ENCODE measurements around the gene SCYGR3. TPM values are rescaled to one million over a fixed set of nuclear protein-coding genes. Genes with fewer than 3 reads are reported as not detected.

The SCYGR3 gene
- total and polyA plus RNA-seq, 3 donors from 2014 or later = not detected

GRCh38 chr2:227634201-227634600 lies 19.6 kb upstream of the SCYGR3 start:
- Histone ChIP-seq H3K9me3 (no peaks in the 10 kb centered on the region), H3K27me3 (no peaks in the 10 kb centered on the region), H3K4me3 (no peak overlapping the region), H3K27ac (no peak overlapping the region), H3K36me3 (ENCODE audit: low read depth, missing control alignments) (no peaks in the 10 kb centered on the region), H3K4me1 (no peaks in the 10 kb centered on the region)
- 70 to 72% methylated on average over 3 of the region's 3 CpGs for WGBS, 2 donors
- TF ChIP-seq POLR2A (IDR thresholded peaks at IDR 0.05) (no peak), CTCF (IDR thresholded peaks at IDR 0.05) (no peak)
- no peak for DNase-seq
- intact Hi-C loops (cut with DNase I; ENCODE audit: low total_unique reads) = no loop called here

- TF ChIP-seq POLR2A (IDR thresholded peaks at IDR 0.05) = no peak
- TF ChIP-seq CTCF (IDR thresholded peaks at IDR 0.05) = no peak
- Histone ChIP-seq H3K36me3 (ENCODE audit: low read depth, missing control alignments) (no peaks in the 10 kb centered on the region), H3K4me1 (no peaks in the 10 kb centered on the region), H3K27ac (no peak overlapping the region), H3K4me3 (no peak overlapping the region), H3K27me3 (no peaks in the 10 kb centered on the region), H3K9me3 (no peaks in the 10 kb centered on the region)
- intact Hi-C loops (cut with DNase I; ENCODE audit: low total_unique reads) = no loop called here
- WGBS, 2 donors = 85 to 90% methylated on average over 6 of the region's 6 CpGs
- DNase-seq = no peak
Observed at GRCh38 chr2:227632827-227633226, 18.2 kb upstream of the SCYGR3 start.

GRCh38 chr2:227630322-227630721 lies 15.7 kb upstream of the SCYGR3 start:
- intact Hi-C loops (cut with DNase I; ENCODE audit: low total_unique reads) = no loop called here
- no peaks in the 10 kb centered on the region for H3K9me3 ChIP-seq
- no peak for DNase-seq
- WGBS, 2 donors = 77% methylated on average over 3 of the region's 3 CpGs
- no peak overlapping the region for H3K4me3 ChIP-seq
- no peaks in the 10 kb centered on the region for H3K27me3 ChIP-seq
- no peaks in the 10 kb centered on the region for H3K36me3 ChIP-seq (ENCODE audit: low read depth, missing control alignments)
- no peaks in the 10 kb centered on the region for H3K4me1 ChIP-seq
- TF ChIP-seq POLR2A (IDR thresholded peaks at IDR 0.05) = no peak
- no peak for TF ChIP-seq CTCF (IDR thresholded peaks at IDR 0.05)
- H3K27ac ChIP-seq = no peak overlapping the region

GRCh38 chr2:227629435-227629834 lies 14.8 kb upstream of the SCYGR3 start:
- intact Hi-C loops (cut with DNase I; ENCODE audit: low total_unique reads) = no loop called here
- Histone ChIP-seq H3K27me3 (no peaks in the 10 kb centered on the region), H3K9me3 (no peaks in the 10 kb centered on the region), H3K36me3 (ENCODE audit: low read depth, missing control alignments) (no peaks in the 10 kb centered on the region), H3K4me1 (no peaks in the 10 kb centered on the region), H3K27ac (no peak overlapping the region), H3K4me3 (no peak overlapping the region)
- DNase-seq = no peak
- WGBS, 2 donors = 49 to 58% methylated on average over 7 of the region's 7 CpGs
- TF ChIP-seq CTCF (IDR thresholded peaks at IDR 0.05) (no peak), POLR2A (IDR thresholded peaks at IDR 0.05) (no peak)

GRCh38 chr2:227627769-227628168 lies 13.1 kb upstream of the SCYGR3 start:
- TF ChIP-seq CTCF (IDR thresholded peaks at IDR 0.05) (no peak), POLR2A (IDR thresholded peaks at IDR 0.05) (no peak)
- no peak overlapping the region for H3K4me3 ChIP-seq
- 62 to 92% methylated on average over 3 of the region's 3 CpGs for WGBS, 2 donors

More at GRCh38 chr2:227627769-227628168, 13.1 kb upstream of the SCYGR3 start:
- H3K9me3 ChIP-seq = no peaks in the 10 kb centered on the region
- H3K27ac ChIP-seq = no peak overlapping the region
- no peaks in the 10 kb centered on the region for H3K27me3 ChIP-seq
- intact Hi-C loops (cut with DNase I; ENCODE audit: low total_unique reads) = no loop called here
- no peaks in the 10 kb centered on the region for H3K4me1 ChIP-seq
- DNase-seq = no peak
- H3K36me3 ChIP-seq (ENCODE audit: low read depth, missing control alignments) = no peaks in the 10 kb centered on the region

Measured in testis (tissue), 3 donors.